ENCODE data around the gene CHRNB1. TPM values are rescaled to one million over a fixed set of nuclear protein-coding genes. Genes with fewer than 3 reads are reported as not detected.

The CHRNB1 gene
- total and polyA plus RNA-seq, 2 experiments from 2014 or later = 11.1 to 11.2 TPM

- no peak for ATAC-seq
- Histone ChIP-seq H4K20me1 (replicated peaks; ENCODE audit: insufficient read depth) (no peaks in the 10 kb centered on the region), H3K4me1 (ENCODE audit: insufficient read depth) (no peaks in the 10 kb centered on the region), H3K9me2 (ENCODE audit: insufficient read depth) (0 out of 2 replicates have a peak, but pooled peaks cover 13% of the 10 kb centered on the region), H3K27ac (ENCODE audit: low read depth) (no peak overlapping the region), H3K4me3 (no peak overlapping the region), H3F3A (replicated peaks; ENCODE audit: low read depth) (peaks cover 10% of the 10 kb centered on the region), H3K4me2 (no peak overlapping the region), H3K27me3 (ENCODE audit: insufficient read depth) (no peaks in the 10 kb centered on the region), H3K36me3 (ENCODE audit: insufficient read depth) (no peaks in the 10 kb centered on the region), H2AFZ (no peak overlapping the region), H3K79me2 (replicated peaks; ENCODE audit: insufficient read depth) (no peaks in the 10 kb centered on the region)
- DNase-seq (ENCODE audit: low spot score) = no peak
- TF ChIP-seq ZNF114 (CRISPR knock-in tag; IDR thresholded peaks at IDR 0.05) (no peak), ZNF462 (CRISPR knock-in tag; IDR thresholded peaks at IDR 0.05) (no peak), EZH2 (IDR thresholded peaks at IDR 0.05; ENCODE audit: low read depth, unreplicated experiment) (no peak), EZH2phosphoT487 (IDR thresholded peaks at IDR 0.05; ENCODE audit: unreplicated experiment) (no peak), POLR2AphosphoS5 (IDR thresholded peaks at IDR 0.05; ENCODE audit: low read depth) (no peak), CREB1 (CRISPR knock-in tag; IDR thresholded peaks at IDR 0.05; ENCODE audit: low read depth) (no peak)
- no peaks in the 10 kb centered on the region; the same call in 2 of the 3 replicates for H3K9me3 Mint-ChIP-seq
- H3K27me3 Mint-ChIP-seq (ENCODE audit: insufficient read depth, low read depth, poor library complexity) = peaks cover 34% of the 10 kb centered on the region
- H3K27ac Mint-ChIP-seq = no peak overlapping the region
- H3K4me1 Mint-ChIP-seq = peaks cover 5% of the 10 kb centered on the region; the same call in 2 of the 3 replicates
- no peak overlapping the region for H3K4me3 Mint-ChIP-seq
- H3K36me3 Mint-ChIP-seq (ENCODE audit: low read depth) = no peaks in the 10 kb centered on the region
Measured at GRCh38 chr17:7432296-7432695, 12.6 kb upstream of the CHRNB1 start.

All from GM23338 (cell line).